Esophagus muscularis mucosa (tissue), 4 donors: ENCODE measurements around the gene GANC. TPM values are rescaled to one million over a fixed set of nuclear protein-coding genes. Genes with fewer than 3 reads are reported as not detected.

Experiments
- DNase-seq: peaks from one replicate; pipeline ENCODE4 v3.0.0-alpha.2; 2017; ENCODE audit errors: extremely low spot score
- H3K27ac ChIP-seq, 4 donors: fragments of 200-600 bp; sonication (generic); replicated peaks in 1 of 4; 1 replicate in 3 of 4; 2 replicates in 1 of 4; pipeline ENCODE4 v1.5.1; 2016 to 2019; ENCODE audit warnings: mild to moderate bottlenecking in 1 of 4
- H3K27me3 ChIP-seq, 4 donors: fragments of 200-600 bp; sonication (generic); one replicate each; pipeline versions ENCODE4 v1.5.1 to v1.6.0; 2016 to 2019
- H3K36me3 ChIP-seq, 4 donors: fragments of 200-600 bp; sonication (generic); one replicate each; pipeline ENCODE4 v1.5.1; 2016 to 2019
- H3K4me1 ChIP-seq, 4 donors: fragments of 200-600 bp; sonication (generic); one replicate each; pipeline ENCODE4 v1.5.1; 2016 to 2019
- H3K4me3 ChIP-seq, 4 donors: fragments of 200-600 bp; sonication (generic); 1 replicate in 2 of 4; 2 replicates in 2 of 4; pipeline ENCODE4 v1.5.1; 2016 to 2019; ENCODE audit warnings: mild to moderate bottlenecking in 4 of 4, moderate library complexity in 1 of 4
- H3K9me3 ChIP-seq, 4 donors: fragments of 200-600 bp; sonication (generic); 1 replicate in 3 of 4; 2 replicates in 1 of 4; pipeline ENCODE4 v1.5.1; 2016 to 2019
- CTCF ChIP-seq, 3 experiments: fragments of 200-600 bp in 2 of 3; fragments of 450-650 bp in 1 of 3; sonication (generic) in 2 of 3; IDR thresholded peaks; one replicate each; pipeline ENCODE4 v1.5.1; 2017 to 2019; ENCODE audit warnings: antibody characterized with exemption in 3 of 3, mild to moderate bottlenecking in 2 of 3, moderate library complexity in 1 of 3
- EP300 ChIP-seq: sonication (generic); formaldehyde crosslinking; IDR thresholded peaks from one replicate; pipeline ENCODE4 v1.6.1; 2017; ENCODE audit warnings: antibody characterized with exemption
- POLR2A ChIP-seq: fragments of 450-650 bp; IDR thresholded peaks from one replicate; pipeline ENCODE4 v1.6.1; 2017; ENCODE audit warnings: antibody characterized with exemption, moderate library complexity, mild to moderate bottlenecking, low read depth
- POLR2AphosphoS5 ChIP-seq, 2 donors: sonication (generic); formaldehyde crosslinking; IDR thresholded peaks; one replicate each; pipeline ENCODE4 v1.6.1; 2017; ENCODE audit warnings: antibody characterized with exemption in 2 of 2
- WGBS: methylation state at CpG from one replicate; pipeline ENCODE4 v1.1.5; 2018; 5-methylcytosine and 5-hydroxymethylcytosine counted together
- intact Hi-C: fragments of 100-400 bp; cut with DNase I; formaldehyde crosslinking; loops from one replicate; pipeline ENCODE4 v1.15.1; 2023
- total RNA-seq, 4 donors: library from RNA; depleted of rRNA; stranded (reverse); fragments of >200 nt; gene quantifications; one replicate each; pipeline versions ENCODE4 v1.1.0 to v1.2.1, GENCODE V29; 2016

Gene GANC
- total RNA-seq, 4 donors from 2014 or later, result 12.2 to 22.7 (median 17.7) TPM

GRCh38 chr15:42358141-42358540 lies 85.1 kb downstream of the GANC start:
- intact Hi-C loops, result no loop called here
- H3K4me3 ChIP-seq, result no peak overlapping the region
- no peaks in the 10 kb centered on the region for H3K4me1 ChIP-seq
- no peaks in the 10 kb centered on the region for H3K9me3 ChIP-seq
- whole genome bisulfite sequencing, result 90% methylated on average over 2 of the region's 2 CpGs
- peaks cover 7 to 55% (median 28%) of the 10 kb centered on the region in 4 donors for H3K36me3 ChIP-seq
- no peak overlapping the region for H3K27ac ChIP-seq
- TF ChIP-seq EP300 (no peak), CTCF (IDR thresholded peaks at IDR 0.05) (no peak), POLR2AphosphoS5 (IDR thresholded peaks at IDR 0.05) (no peak), POLR2A (no peak)
- no peaks in the 10 kb centered on the region for H3K27me3 ChIP-seq
- no peak for DNase-seq

GRCh38 chr15:42359249-42359648 lies 86.2 kb downstream of the GANC start, which contains the start of gene CAPN3:
CAPN3 (plus strand) TSS chr15:42359501; CDS start chr15:42359806, 305 bp downstream.
- intact Hi-C loops, result no loop called here
- Histone ChIP-seq H3K27me3 (no peaks in the 10 kb centered on the region), H3K4me3 (no peak within 1 kb of the TSS), H3K27ac (no peak within 1 kb of the TSS), H3K4me1 (no peaks in the 10 kb centered on the region), H3K36me3 (peaks cover 6 to 43% (median 22%) of the 10 kb centered on the region in 4 donors), H3K9me3 (no peaks in the 10 kb centered on the region)
- DNase-seq, result no peak
- 72% methylated on average over 1 of the region's 1 CpG for WGBS
- TF ChIP-seq POLR2A, result no peak
- TF ChIP-seq CTCF (IDR thresholded peaks at IDR 0.05), result no peak
- TF ChIP-seq EP300, result no peak
- TF ChIP-seq POLR2AphosphoS5 (IDR thresholded peaks at IDR 0.05), result no peak

GRCh38 chr15:42359985-42360384 lies 87.0 kb downstream of the GANC start:
- Histone ChIP-seq H3K4me3 (no peak overlapping the region), H3K9me3 (no peaks in the 10 kb centered on the region), H3K27ac (no peak overlapping the region), H3K27me3 (no peaks in the 10 kb centered on the region), H3K36me3 (peaks cover 0 to 36% (median 15%) of the 10 kb centered on the region in 4 donors), H3K4me1 (no peaks in the 10 kb centered on the region)
- intact Hi-C loops, result no loop called here
- 60% methylated on average over 7 of the region's 7 CpGs for WGBS
- TF ChIP-seq EP300 (no peak), POLR2AphosphoS5 (IDR thresholded peaks at IDR 0.05) (no peak), CTCF (IDR thresholded peaks at IDR 0.05) (no peak), POLR2A (no peak)
- DNase-seq, result no peak

- no peak overlapping the region for H3K27ac ChIP-seq
- intact Hi-C loops, result no loop called here
- no peaks in the 10 kb centered on the region for H3K4me1 ChIP-seq
- H3K27me3 ChIP-seq, result no peaks in the 10 kb centered on the region
- WGBS, result 81% methylated on average over 5 of the region's 5 CpGs
- DNase-seq, result no peak
- H3K36me3 ChIP-seq, result peaks cover 0 to 30% (median 9%) of the 10 kb centered on the region in 4 donors
- H3K4me3 ChIP-seq, result no peak overlapping the region
- no peaks in the 10 kb centered on the region for H3K9me3 ChIP-seq
- TF ChIP-seq CTCF (IDR thresholded peaks at IDR 0.05), result no peak
Measured at GRCh38 chr15:42360535-42361112, 87.6 kb downstream of the GANC start.

GRCh38 chr15:42363487-42363886 lies 90.5 kb downstream of the GANC start:
- no peak for DNase-seq
- no peak overlapping the region for H3K4me3 ChIP-seq
- no peak overlapping the region for H3K27ac ChIP-seq
- TF ChIP-seq CTCF (IDR thresholded peaks at IDR 0.05) (no peak), POLR2AphosphoS5 (IDR thresholded peaks at IDR 0.05) (no peak), POLR2A (no peak), EP300 (no peak)
- no peaks in the 10 kb centered on the region for H3K9me3 ChIP-seq
- WGBS, result 80% methylated on average over 3 of the region's 3 CpGs
- no peaks in the 10 kb centered on the region for H3K27me3 ChIP-seq
- intact Hi-C loops, result no loop called here
- H3K36me3 ChIP-seq, result peaks cover 0 to 11% (median 4%) of the 10 kb centered on the region in 4 donors
- H3K4me1 ChIP-seq, result peaks cover 0 to 4% (median 0%) of the 10 kb centered on the region in 4 donors
